NCI-H69 (cell line): Measurements from ENCODE around the gene MUL1.
A peak's percentile ranks its signal among the peaks of the same experiment; 100 is the strongest.
"Not testable (repeated sequence)": the region's sequence is repeated elsewhere in the genome, so short reads cannot be mapped to it uniquely, and the experiment has no call there.

Experiments
- DNase-seq: peaks from one replicate; lab custom pipeline; 2025; lab: John Stamatoyannopoulos, UW

The MUL1 gene

DNA sequence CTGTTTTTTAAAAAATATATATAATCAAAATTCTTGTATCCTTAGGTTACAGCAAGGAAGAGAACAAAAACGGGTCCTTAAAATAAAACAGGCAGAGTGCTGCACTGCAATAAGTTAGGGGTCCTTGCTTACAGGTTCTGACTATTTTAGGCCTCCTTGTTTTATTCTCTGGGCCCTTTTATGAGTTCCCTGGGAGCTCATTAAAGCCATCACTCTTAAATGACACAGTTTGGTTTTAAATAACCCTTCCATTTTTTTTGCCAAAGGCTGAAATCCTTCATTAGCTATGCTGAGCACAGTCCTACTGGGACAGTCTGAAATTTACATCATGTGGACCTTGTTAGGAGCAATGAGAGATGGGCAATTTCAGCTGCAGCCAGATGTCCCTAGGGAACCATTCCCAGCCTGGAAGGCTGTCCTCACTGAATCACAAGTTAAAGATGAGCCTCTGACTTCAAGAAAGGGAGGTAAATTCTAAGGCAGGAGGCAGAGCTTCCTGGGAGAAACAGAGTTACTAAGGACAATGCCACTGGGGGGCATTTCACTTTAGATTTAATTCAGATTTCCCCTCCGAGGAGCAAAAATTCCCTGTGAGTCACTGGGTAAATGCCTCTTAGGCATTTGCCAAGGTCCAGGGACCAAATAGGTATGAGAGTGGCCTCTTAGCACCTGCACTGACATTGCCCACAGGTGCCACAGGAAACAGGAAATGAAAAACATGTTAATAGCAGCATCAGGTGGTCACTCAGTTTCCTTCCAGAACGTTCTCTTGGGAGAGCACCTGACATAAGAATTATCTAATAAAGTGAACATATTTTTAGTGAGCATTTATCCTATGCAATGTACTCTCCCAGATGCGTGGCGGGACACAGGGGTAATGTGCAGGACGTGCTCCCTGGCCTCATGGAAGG is 3.8 kb upstream of the MUL1 start:
- DNase-seq = no peak

GRCh38 chr1:20508411-20508771 is 440 bp upstream of the MUL1 start:
- no peak for DNase-seq

GRCh38 chr1:20507248-20507563 is 745 bp downstream of the MUL1 start:
- DNase-seq = no peak

GRCh38 chr1:20505488-20505887 is 2.5 kb downstream of the MUL1 start:
- DNase-seq = no peak

- DNase-seq = no peak
Measured at GRCh38 chr1:20500716-20501115, 7.2 kb downstream of the MUL1 start.

DNA sequence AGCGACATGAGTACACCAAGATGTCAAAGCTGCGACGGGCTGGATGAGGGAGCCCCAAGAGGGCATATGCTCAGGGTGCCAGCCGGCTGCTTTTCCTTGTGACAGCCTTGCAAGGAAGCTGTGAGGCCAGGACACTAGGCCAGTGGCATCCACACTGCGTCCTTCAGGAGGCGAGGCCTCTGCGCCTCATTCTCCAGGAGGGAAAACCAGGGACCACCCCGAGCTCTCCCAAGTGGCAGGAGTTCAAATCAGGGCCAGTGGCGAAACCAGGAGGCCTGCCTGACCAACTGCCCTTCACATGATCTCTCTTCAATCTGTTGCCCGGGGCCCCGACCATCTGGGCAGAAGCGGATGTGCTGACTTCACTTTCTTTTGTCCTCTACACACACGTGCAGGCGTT is 8.2 kb downstream of the MUL1 start:
- no peak for DNase-seq

- no peak for DNase-seq
Measured at GRCh38 chr1:20499105-20499504, 8.8 kb downstream of the MUL1 start.

DNA sequence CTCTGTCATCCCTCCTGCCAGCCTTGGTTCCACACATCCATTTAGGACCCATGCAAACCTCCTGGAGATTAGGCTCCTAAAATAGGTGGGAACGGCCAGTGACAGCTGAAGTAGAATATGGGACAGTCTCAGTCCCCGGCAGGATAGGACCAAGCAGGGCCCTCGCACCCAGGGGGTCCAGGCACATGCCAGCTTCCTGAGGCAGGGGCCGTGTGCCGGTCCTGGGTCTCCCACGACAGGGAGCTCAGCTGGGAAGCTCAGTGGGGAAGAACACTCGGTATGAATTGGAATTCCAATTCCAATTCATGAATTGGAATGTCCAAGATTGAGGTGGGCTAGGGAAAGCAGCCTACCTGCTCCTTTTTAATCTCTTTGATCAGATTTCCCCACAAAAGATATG is 9.8 kb downstream of the MUL1 start:
- DNase-seq = no peak

GRCh38 chr1:20497506-20497905 is 10.4 kb downstream of the MUL1 start:
- no peak for DNase-seq

- DNase-seq = not testable (repeated sequence)
Measured at GRCh38 chr1:20496725-20497383, 11.1 kb downstream of the MUL1 start.

- DNase-seq = no peak
Measured at GRCh38 chr1:20496241-20496661, 11.7 kb downstream of the MUL1 start.

- no peak for DNase-seq
Measured at GRCh38 chr1:20495661-20496060, 12.3 kb downstream of the MUL1 start.

GRCh38 chr1:20494609-20495311 is 13.2 kb downstream of the MUL1 start:
- no peak for DNase-seq

GRCh38 chr1:20493839-20494608 is 13.9 kb downstream of the MUL1 start:
- peak; percentile 79 for DNase-seq

DNA sequence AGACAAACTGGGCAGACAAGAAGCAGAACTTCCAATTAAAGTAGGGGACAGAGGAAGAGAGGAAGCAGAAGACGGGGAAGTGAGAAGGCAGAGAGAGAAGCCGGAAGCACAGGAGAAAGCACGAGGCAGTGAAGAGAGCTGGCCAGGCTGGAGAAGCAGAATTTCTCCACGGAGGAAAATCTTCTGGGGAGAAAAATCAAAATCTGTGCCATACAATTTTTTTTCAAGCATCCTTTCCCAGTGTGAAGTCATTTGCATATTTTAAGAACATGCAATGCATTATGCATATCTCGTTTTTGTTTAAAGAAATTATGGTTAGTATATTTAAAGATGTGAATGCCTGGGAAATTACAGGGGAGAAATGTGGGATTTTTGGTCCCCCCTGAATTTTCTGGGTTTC is 14.6 kb downstream of the MUL1 start:
- DNase-seq = no peak

DNA sequence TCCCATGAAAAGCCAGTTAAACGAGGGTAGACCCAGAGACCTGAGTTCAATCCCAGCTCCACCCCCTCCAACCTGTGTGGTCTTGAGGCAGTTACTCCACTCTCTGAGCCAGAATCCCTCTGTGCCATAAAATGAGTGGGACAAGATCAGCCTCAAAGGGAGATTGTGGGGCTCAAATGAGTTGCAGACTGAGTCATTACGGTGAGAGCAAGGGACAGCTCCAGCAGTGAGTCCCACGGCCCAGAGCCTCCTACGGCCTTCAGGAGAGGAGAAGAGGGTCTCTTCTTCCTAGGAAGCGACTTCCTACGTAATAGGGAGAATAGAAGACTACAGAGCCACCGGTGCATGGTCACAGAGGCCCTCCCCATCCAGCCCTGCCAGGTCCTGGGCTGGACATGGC is 15.2 kb downstream of the MUL1 start:
- no peak for DNase-seq

DNA sequence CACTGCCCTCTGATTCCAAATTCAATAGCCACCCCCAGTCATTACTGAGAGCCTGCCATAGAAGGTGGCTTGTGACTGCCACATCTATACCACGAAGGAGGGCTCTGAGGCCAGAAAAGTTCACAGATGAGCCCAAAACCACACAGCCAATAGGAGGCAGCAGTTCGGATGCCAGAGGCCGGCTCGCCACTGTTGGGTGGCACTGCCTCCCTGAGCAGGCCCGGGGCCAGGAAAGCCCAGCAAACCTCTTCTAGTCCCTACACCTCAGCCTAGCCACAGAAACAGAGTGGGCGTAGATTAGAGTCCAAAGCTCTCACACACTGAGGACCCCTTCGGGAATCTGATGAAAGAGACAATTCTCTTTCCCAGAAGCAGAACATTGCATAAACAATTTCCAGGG is 16.1 kb downstream of the MUL1 start:
- no peak for DNase-seq

DNA sequence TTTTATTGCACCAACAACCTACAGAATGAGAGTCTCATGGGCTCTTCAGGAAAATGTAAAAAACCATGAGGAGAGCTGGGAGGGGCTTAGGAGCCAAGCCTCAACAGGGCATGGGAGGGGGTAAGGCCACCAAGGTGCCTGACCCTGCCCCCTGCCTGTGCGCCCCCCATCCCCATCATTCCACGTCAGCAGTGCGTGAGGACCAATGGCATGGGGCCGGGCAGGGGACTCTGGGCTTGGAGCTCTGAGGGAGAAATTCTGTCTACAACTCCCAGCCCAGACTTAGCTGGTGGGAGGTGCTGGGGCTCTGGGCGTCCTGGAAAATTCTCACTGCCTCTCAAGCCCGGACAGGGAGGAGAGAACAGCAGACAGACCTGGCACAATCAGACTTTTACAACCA is 16.8 kb downstream of the MUL1 start:
- DNase-seq = no peak

- no peak for DNase-seq
Measured at GRCh38 chr1:20487236-20487590, 20.7 kb downstream of the MUL1 start.

- peak; percentile 94 for DNase-seq
Measured at GRCh38 chr1:20486457-20487235, 21.3 kb downstream of the MUL1 start.
